ENCODE data around the gene CCDC122.

- TF ChIP-seq CTCF (IDR thresholded peaks at IDR 0.05; ENCODE audit: borderline replicate concordance, extremely low read depth, low read length, poor library complexity, severe bottlenecking) (no peak), EZH2 (IDR thresholded peaks at IDR 0.05; ENCODE audit: borderline replicate concordance, low read depth, low read length, severe bottlenecking) (no peak)
Measured at GRCh38 chr13:43872181-43872580, 7.4 kb downstream of the CCDC122 start.

Data from DND-41 (cell line).